ENCODE data around the gene SBF2. TPM values are rescaled to one million over a fixed set of nuclear protein-coding genes. Genes with fewer than 3 reads are reported as not detected.

The SBF2 gene
- total and polyA plus RNA-seq, 2 donors (not counting 1 experiment from before 2014, with no cell fraction given) = 5.6 to 17.7 TPM

- no peak for TF ChIP-seq CTCF (IDR thresholded peaks at IDR 0.05)
- TF ChIP-seq EZH2 (IDR thresholded peaks at IDR 0.05; ENCODE audit: borderline replicate concordance, insufficient read depth, low read depth, low read length, poor library complexity, severe bottlenecking) = no peak
- Mint-ChIP-seq H3K27me3 (no peaks in the 10 kb centered on the region), H3K4me1 (no peaks in the 10 kb centered on the region), H3K27ac (no peak overlapping the region), H3K4me3 (no peak overlapping the region), H3K9me3 (ENCODE audit: insufficient read depth) (peaks cover 7% of the 10 kb centered on the region)
- WGBS (ENCODE audit: insufficient coverage) = 100% methylated on average over 1 of the region's 1 CpG
- intact Hi-C loops (cut with micrococcal nuclease) = loop anchor here (5.0 to 10.0 kb wide), 2 partner anchors 344 to 451 kb away; no protein-coding TSS in a partner anchor
- Histone ChIP-seq H3K79me2 (ENCODE audit: control insufficient read depth, insufficient read depth, low read length) (peaks cover 13% of the 10 kb centered on the region), H3K9ac (ENCODE audit: low read length) (no peak overlapping the region), H3K4me3 (ENCODE audit: control extremely low read depth in 1 of 5, extremely low read depth in 1 of 5, insufficient read depth in 1 of 5, low read depth in 2 of 5, low read length in 4 of 5) (no peak overlapping the region), H3K36me3 (replicated peaks in 1 of 2; ENCODE audit: control extremely low read depth in 1 of 2, control insufficient read depth in 1 of 2, extremely low read depth in 1 of 2, insufficient read depth in 2 of 2, low read length in 1 of 2) (no peaks in the 10 kb centered on the region), H3K9me3 (ENCODE audit: control extremely low read depth in 1 of 3, control insufficient read depth in 2 of 3, insufficient read depth in 1 of 3, low read length in 2 of 3) (peaks cover 5 to 16% (median 13%) of the 10 kb centered on the region in 3 donors), H3K27me3 (replicated peaks in 1 of 4; ENCODE audit: control extremely low read depth in 1 of 4, control insufficient read depth in 3 of 4, insufficient read depth in 4 of 4, low read length in 3 of 4) (no peaks in the 10 kb centered on the region), H3K4me1 (ENCODE audit: control insufficient read depth in 2 of 2, insufficient read depth in 2 of 2, low read length in 2 of 2) (no peaks in the 10 kb centered on the region), H3K27ac (ENCODE audit: low read length in 2 of 2) (no peak overlapping the region), H3K4me2 (replicated peaks; ENCODE audit: low read depth, low read length, poor library complexity, severe bottlenecking) (no peak overlapping the region), H2AFZ (ENCODE audit: insufficient read depth, low read depth, low read length, poor library complexity, severe bottlenecking) (no peak overlapping the region), H4K20me1 (ENCODE audit: control insufficient read depth, insufficient read depth, low read length, poor library complexity, severe bottlenecking) (no peaks in the 10 kb centered on the region)
- ChIA-PET CTCF (interaction anchor here (1.1 to 10.1 kb wide), 2 partner anchors 101 to 161 kb away, joined by 4 to 187 read pairs; partner anchors contain the start of gene ADM), POLR2A (no interaction called here)
- DNase-seq (no peak), ATAC-seq (ENCODE audit: low read depth) (no peak)
Observed at GRCh38 chr11:10205928-10206327, 88.1 kb downstream of the SBF2 start.

GRCh38 chr11:10204021-10204420 lies 90.0 kb downstream of the SBF2 start:
- no peak overlapping the region for H3K9ac ChIP-seq (ENCODE audit: low read length)
- TF ChIP-seq CTCF (IDR thresholded peaks at IDR 0.05) (no peak), EZH2 (IDR thresholded peaks at IDR 0.05; ENCODE audit: borderline replicate concordance, insufficient read depth, low read depth, low read length, poor library complexity, severe bottlenecking) (no peak)
- intact Hi-C loops (cut with micrococcal nuclease) = loop anchor here (10.0 kb wide), 1 partner anchor 449 kb away; no protein-coding TSS in a partner anchor
- no peak for ATAC-seq (ENCODE audit: low read depth)
- H3K4me3 ChIP-seq (ENCODE audit: control extremely low read depth in 1 of 5, extremely low read depth in 1 of 5, insufficient read depth in 1 of 5, low read depth in 2 of 5, low read length in 4 of 5) = no peak overlapping the region
- CTCF ChIA-PET = interaction anchor here (0.8 to 10.1 kb wide), 8 partner anchors 8 to 165 kb away, joined by 3 to 187 read pairs (median 4); partner anchors contain the start of gene ADM
- H2AFZ ChIP-seq (ENCODE audit: insufficient read depth, low read depth, low read length, poor library complexity, severe bottlenecking) = no peak overlapping the region
- POLR2A ChIA-PET = interaction anchor here (0.6 to 0.7 kb wide), 2 partner anchors 14 to 553 kb away, joined by 3 read pairs; no protein-coding TSS in a partner anchor
- WGBS (ENCODE audit: insufficient coverage) = no CpG with 5 or more reads among the region's 4 CpGs
- peaks cover 13% of the 10 kb centered on the region for H3K79me2 ChIP-seq (ENCODE audit: control insufficient read depth, insufficient read depth, low read length)
- DNase-seq = no peak
- no peak overlapping the region for H3K27ac Mint-ChIP-seq
- no peak overlapping the region for H3K4me3 Mint-ChIP-seq
- H3K36me3 ChIP-seq (replicated peaks in 1 of 2; ENCODE audit: control extremely low read depth in 1 of 2, control insufficient read depth in 1 of 2, extremely low read depth in 1 of 2, insufficient read depth in 2 of 2, low read length in 1 of 2) = peaks cover 0 to 1% of the 10 kb centered on the region in 2 experiments
- no peaks in the 10 kb centered on the region for H4K20me1 ChIP-seq (ENCODE audit: control insufficient read depth, insufficient read depth, low read length, poor library complexity, severe bottlenecking)
- no peaks in the 10 kb centered on the region for H3K4me1 Mint-ChIP-seq
- H3K4me1 ChIP-seq (ENCODE audit: control insufficient read depth in 2 of 2, insufficient read depth in 2 of 2, low read length in 2 of 2) = no peaks in the 10 kb centered on the region
- H3K27me3 Mint-ChIP-seq = no peaks in the 10 kb centered on the region
- peaks cover 5 to 16% (median 13%) of the 10 kb centered on the region in 3 donors for H3K9me3 ChIP-seq (ENCODE audit: control extremely low read depth in 1 of 3, control insufficient read depth in 2 of 3, insufficient read depth in 1 of 3, low read length in 2 of 3)
- no peaks in the 10 kb centered on the region for H3K27me3 ChIP-seq (replicated peaks in 1 of 4; ENCODE audit: control extremely low read depth in 1 of 4, control insufficient read depth in 3 of 4, insufficient read depth in 4 of 4, low read length in 3 of 4)
- H3K4me2 ChIP-seq (replicated peaks; ENCODE audit: low read depth, low read length, poor library complexity, severe bottlenecking) = no peak overlapping the region
- H3K9me3 Mint-ChIP-seq (ENCODE audit: insufficient read depth) = peaks cover 7% of the 10 kb centered on the region
- H3K27ac ChIP-seq (ENCODE audit: low read length in 2 of 2) = no peak overlapping the region

Data from B cell (primary cell).